IPS-20b (cell line): ENCODE data around the gene MRPL58.

Experiments used
- H3K27ac ChIP-seq: one replicate; pipeline ENCODE4 v1.5.1; 2013; ENCODE audit warnings: low read length
- H3K27me3 ChIP-seq: 2 replicates; pipeline ENCODE4 v1.6.1; 2013; ENCODE audit warnings: mild to moderate bottlenecking, low read length, inconsistent platforms; ENCODE audit not compliant: insufficient read depth
- H3K36me3 ChIP-seq: 2 replicates; pipeline ENCODE4 v1.6.1; 2013; ENCODE audit warnings: low read depth, mild to moderate bottlenecking, inconsistent platforms, low read length, moderate library complexity; ENCODE audit not compliant: insufficient read depth
- H3K4me1 ChIP-seq: 2 replicates; pipeline ENCODE4 v1.6.1; 2013; ENCODE audit warnings: mild to moderate bottlenecking, control low read depth, inconsistent platforms, low read length, moderate library complexity; ENCODE audit not compliant: insufficient read depth
- H3K4me3 ChIP-seq: 2 replicates; pipeline ENCODE4 v1.5.1; 2013; ENCODE audit warnings: mild to moderate bottlenecking, low read length, inconsistent platforms
- H3K9ac ChIP-seq: 2 replicates; pipeline ENCODE4 v1.6.1; 2013; ENCODE audit warnings: low read depth, mild to moderate bottlenecking, inconsistent platforms, low read length, moderate library complexity
- H3K9me3 ChIP-seq: 2 replicates; pipeline ENCODE4 v1.6.1; 2013; ENCODE audit warnings: mild to moderate bottlenecking, low read depth, low read length, inconsistent platforms; ENCODE audit not compliant: insufficient read depth

MRPL58 gene

DNA sequence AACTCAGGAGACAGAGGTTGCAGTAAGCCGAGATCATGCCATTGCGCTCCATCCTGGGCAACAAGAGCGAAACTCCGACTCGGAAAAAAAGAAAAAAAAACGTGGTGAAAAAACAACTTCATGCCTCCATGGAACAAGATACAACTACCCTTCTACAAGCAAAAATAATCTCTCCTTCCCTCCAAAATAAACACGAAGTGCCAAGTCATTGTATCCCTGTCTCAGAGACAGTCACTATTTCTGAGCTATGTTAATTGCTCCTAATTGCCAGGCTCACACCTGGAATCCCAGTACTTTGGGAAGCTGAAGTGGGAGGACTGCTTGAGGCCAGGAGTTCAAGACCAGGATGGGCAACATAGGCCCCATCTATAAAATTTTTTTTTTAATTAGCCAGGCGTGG, 56.3 kb downstream of the MRPL58 start:
- peaks cover 15% of the 10 kb centered on the region for H3K36me3 ChIP-seq
- H3K9ac ChIP-seq = no peak overlapping the region
- H3K4me1 ChIP-seq = no peaks in the 10 kb centered on the region
- H3K9me3 ChIP-seq = no peaks in the 10 kb centered on the region
- no peaks in the 10 kb centered on the region for H3K27me3 ChIP-seq
- H3K27ac ChIP-seq = no peak overlapping the region
- H3K4me3 ChIP-seq = no peak overlapping the region

DNA sequence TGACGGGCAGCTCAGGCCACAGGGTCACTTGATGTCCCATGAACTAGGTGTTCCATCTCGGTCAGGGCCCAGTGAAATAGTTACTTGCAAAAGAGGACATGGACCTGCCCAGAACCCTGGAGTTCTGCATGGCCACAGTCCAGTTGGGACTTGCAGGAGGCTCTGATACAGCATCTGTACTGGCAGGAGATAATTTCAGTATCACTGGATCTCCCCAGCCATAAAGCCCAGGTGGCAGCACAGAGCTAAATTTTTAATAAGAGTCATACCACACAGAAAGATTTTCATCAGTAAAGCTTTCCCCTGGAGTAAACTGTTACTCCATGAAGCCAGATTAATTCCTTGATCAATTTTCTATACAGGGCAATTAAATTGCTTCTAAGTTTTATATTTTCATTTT, 57.3 kb downstream of the MRPL58 start:
- H3K9ac ChIP-seq = no peak overlapping the region
- no peaks in the 10 kb centered on the region for H3K27me3 ChIP-seq
- no peak overlapping the region for H3K27ac ChIP-seq
- H3K4me3 ChIP-seq = no peak overlapping the region
- H3K4me1 ChIP-seq = no peaks in the 10 kb centered on the region
- H3K36me3 ChIP-seq = peaks cover 5% of the 10 kb centered on the region
- H3K9me3 ChIP-seq = no peaks in the 10 kb centered on the region
